Globus pallidus (tissue), 1 donor: ENCODE measurements around the gene KLK13.

Experiments used
- DNase-seq: peaks from one replicate; pipeline ENCODE4 v3.0.0-alpha.2; 2015; ENCODE audit warnings: low spot score

Gene KLK13

DNA sequence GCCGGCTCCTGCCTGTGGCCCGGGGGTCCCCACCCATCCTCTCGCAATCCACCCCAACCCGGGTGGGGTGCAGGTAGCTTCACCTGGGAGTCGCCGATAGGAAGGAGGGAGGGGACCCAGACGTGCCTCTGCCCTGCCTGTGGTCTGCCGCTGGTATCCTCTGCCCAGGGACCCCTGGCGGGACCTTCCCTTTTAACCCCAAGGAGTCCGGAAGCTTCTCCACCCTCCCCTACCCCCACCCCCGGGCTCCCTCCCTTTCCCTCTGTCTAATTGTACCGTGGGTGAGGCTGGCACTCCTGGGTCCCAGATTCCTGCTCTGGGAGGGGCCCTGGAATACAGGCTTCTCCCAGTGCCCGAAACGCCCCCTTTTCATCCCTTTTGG, 45.4 kb downstream of the KLK13 start, which contains the start of gene KLK10:
Gene KLK10, minus strand, starts transcription at position 166 of the 382 bp plus-strand sequence. CDS start 579 bp downstream, outside the sequence.
- no peak for DNase-seq

DNA sequence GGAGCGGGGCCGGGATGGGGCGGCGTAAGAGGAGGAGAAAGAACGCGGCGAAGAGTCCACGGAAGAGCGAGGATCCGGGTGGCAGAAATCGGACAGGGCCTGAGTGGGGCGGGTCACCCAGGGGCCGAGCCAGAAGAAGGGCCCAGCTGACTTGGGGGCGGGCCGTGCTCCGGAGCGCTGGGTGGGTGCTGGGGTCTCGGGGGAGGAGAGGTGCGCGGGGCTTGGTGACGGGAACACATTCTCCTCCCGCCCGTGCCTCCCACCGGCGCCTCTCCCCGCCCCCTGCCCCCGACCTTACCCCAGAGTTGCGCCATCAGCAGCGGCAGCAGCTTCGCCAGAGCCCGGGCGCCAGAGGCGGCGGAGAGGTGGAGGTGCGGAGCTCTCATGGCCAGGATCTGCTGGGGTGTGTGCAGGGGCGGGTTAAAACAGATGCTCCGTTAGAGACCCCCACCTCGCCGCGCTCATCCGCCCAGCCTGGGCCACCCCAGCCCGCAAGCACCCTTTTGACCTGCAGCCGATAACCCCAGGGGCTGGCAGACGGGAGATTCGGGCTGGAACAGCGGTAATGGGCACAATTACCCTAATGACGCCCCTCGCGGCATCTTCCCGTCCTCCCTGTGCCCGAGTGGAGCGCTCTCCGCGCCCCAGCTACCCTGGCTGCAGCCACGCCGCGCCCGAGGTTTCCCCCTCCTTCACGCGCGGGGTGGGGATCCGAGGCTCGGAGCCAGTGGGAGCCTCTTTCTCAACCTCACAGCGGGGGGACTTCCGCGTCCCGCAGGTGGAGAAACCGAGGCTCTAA, 45.9 kb downstream of the KLK13 start:
- DNase-seq: no peak

DNA sequence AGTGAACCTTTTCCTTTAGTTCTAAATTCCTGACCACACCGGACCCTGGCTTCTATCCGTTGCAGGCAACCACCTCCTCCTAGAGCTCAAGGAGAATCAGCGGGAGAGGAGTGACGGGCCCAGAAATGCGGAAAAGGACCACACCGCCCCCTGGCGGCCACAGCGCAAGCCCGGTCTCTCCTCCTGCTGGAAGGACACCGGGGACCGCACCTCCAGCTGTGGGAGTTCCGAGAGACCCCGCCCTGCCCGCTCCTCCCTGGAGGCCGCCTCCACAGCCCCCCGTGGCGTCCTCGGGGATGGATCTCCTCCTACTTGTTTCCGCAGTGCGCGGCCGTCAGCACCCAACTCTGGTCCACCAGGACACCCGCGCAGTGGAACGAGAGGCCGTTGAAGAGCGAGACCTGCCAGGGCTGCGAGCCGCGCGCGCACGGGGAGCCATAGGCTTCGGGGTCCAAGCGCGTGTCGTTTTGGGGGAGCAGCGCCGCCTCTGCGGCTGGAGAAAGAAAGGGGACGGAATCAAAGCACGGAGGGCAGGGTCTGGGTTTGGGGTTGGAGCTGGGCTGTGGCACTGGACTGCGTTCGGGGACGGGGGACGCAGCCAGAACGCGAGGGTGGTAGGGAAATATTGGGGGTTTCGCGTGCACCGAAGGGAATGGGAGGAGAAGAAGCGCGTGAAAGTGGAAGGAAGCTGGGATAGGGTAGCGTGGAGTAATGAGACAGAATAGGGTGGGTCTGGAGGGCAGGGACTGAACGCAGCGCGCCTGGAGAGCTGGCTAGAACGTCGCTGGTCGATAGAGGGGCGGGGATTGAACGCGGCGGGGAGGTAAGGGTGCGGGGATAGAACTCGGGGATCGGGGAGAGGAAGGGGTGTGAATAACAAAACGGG, 47.9 kb downstream of the KLK13 start:
- DNase-seq: peak; percentile 64

DNA sequence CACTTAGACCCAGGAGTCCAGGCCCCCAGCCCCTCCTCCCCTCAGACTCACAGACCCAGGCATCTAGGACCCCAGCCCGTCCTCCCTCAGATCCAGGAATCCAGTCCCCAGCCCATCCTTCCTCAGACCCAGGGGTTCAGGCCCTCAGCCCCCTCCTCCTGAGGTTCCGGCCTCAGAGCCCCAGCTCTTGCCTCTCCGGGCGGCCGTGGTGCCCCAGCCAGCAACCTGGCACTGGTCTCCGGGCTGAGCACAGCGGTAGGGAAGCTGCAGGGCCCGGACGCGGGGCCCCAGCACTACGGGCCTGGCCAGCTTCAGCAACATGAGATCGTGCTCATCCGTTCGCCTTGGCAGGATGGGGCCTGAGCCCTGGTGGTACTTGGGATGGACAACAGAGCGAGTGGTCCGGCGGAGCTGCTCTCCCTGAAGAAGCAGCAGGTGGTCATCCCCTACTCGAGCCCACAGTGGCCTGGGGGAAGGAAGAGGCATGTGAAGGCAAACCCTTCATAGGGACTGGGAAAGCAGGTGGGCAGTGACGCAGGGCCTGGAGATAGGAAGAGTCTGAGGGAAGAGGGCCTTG, 49.1 kb downstream of the KLK13 start:
- DNase-seq: no peak

GRCh38 chr19:51014242-51014641, 50.6 kb downstream of the KLK13 start:
- DNase-seq: no peak

- no peak for DNase-seq
These were observed 52.2 kb downstream of the KLK13 start for GRCh38 chr19:51012661-51013190.

DNA sequence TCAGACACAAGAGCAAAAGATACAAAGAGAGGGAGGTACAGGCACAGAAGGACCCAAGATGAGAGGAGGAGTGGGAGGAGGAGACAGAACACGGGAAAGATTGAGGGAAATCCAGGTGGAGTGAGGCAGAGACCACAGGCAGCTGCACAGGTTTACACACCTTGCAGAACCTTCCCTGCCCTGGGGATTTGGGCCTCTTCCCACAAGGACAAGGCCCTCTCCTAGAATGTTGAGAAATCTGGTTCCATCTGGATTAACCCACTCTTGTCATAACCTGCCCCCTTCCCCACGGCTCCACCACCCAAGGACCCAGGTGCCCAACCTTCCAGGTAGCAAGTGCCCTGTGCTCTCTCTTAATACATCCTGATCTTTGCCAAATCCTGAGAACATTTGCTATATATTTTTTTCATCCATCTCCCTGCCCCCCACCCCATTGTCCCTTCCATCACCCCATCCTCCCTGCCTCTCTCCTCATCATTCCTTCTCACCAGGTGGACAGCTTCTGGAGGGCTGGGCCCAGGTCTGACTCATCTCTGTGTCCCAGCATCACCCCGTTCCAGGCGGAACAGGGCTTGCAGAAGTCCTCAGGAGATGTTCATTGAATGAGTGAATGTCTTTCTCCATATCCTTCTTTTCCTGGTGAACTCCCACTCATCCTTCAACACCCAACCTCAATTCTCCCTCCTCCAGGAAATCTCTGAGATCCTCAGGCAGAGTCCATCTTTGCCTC, 54.7 kb downstream of the KLK13 start:
- DNase-seq: no peak

GRCh38 chr19:51009061-51009891, 55.6 kb downstream of the KLK13 start:
- no peak for DNase-seq

- DNase-seq: no peak
These were observed 57.4 kb downstream of the KLK13 start for GRCh38 chr19:51007488-51007887.

- DNase-seq: no peak
These were observed 58.5 kb downstream of the KLK13 start for GRCh38 chr19:51006406-51006805.
